HG03575 (cell line): ENCODE measurements around the gene MAPKAP1.

Experiments used
- ATAC-seq: cut with Tn5 transposase; IDR thresholded peaks from one replicate; pipeline ENCODE4 v1.9.1; 2021; ENCODE audit not compliant: unreplicated experiment, insufficient number of reproducible peaks, low FRiP score; ENCODE audit errors: extremely low read depth

MAPKAP1 gene

GRCh38 chr9:125484350-125485282, 222.4 kb downstream of the MAPKAP1 start:
- no peak for ATAC-seq

DNA sequence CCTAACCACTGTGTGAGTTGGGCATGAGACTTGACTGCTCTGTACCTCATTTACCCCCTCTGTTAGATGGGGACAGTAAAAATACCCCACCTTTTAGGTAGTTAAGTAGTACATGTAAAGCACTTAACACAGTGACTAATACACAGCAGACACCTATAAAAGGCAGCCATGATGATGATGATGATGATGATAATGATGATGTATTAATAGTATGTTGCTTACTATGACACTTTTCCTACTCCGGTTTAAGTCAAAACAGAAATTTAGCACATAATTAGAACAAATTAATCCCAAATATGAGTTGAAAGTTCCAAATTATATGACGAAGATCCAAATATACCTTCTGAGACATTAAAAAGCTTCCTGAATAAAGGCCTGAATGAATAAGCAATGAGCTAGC, 223.3 kb downstream of the MAPKAP1 start:
- ATAC-seq = no peak

GRCh38 chr9:125479846-125480615, 227.0 kb downstream of the MAPKAP1 start:
- ATAC-seq = no peak

GRCh38 chr9:125477089-125477544, 229.9 kb downstream of the MAPKAP1 start:
- no peak for ATAC-seq

DNA sequence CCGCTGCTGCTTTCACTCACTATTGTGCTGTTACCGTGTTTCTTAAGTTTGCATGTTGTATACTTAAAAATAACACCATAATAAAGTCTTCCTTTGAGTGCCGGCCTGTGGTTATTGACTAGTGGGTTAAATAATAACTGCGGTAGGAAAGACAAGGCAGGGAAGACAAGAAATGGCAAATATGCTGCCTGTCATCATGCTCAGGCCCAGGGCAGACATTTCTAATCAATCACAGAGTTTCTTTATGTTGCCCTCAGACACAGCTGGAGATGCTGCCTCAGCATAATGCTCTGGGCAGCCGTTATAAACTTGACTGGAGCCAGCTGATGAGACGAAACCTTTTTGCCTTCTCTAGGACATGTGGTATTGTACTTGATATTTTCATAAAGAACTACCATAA, 230.4 kb downstream of the MAPKAP1 start:
- ATAC-seq = no peak

GRCh38 chr9:125475385-125475784, 231.6 kb downstream of the MAPKAP1 start:
- ATAC-seq = no peak

GRCh38 chr9:125472926-125473701, 233.9 kb downstream of the MAPKAP1 start:
- ATAC-seq = no peak

DNA sequence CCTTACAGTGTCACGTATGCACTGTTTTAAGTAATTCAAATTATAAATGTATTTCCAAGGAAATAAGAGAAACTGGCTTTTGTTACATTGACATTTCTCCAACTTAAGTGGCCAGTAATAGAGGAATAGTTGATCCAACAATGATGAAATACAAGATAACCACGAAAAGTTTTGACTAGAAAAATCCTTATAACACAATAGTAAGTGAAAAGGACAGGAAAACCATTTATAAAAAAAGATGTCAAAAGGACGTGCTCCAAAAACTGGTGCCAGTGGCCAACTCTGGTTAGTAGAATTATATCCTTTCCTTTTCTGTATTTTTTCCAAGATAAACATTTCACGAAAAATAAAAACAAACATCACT, 234.5 kb downstream of the MAPKAP1 start:
- no peak for ATAC-seq

DNA sequence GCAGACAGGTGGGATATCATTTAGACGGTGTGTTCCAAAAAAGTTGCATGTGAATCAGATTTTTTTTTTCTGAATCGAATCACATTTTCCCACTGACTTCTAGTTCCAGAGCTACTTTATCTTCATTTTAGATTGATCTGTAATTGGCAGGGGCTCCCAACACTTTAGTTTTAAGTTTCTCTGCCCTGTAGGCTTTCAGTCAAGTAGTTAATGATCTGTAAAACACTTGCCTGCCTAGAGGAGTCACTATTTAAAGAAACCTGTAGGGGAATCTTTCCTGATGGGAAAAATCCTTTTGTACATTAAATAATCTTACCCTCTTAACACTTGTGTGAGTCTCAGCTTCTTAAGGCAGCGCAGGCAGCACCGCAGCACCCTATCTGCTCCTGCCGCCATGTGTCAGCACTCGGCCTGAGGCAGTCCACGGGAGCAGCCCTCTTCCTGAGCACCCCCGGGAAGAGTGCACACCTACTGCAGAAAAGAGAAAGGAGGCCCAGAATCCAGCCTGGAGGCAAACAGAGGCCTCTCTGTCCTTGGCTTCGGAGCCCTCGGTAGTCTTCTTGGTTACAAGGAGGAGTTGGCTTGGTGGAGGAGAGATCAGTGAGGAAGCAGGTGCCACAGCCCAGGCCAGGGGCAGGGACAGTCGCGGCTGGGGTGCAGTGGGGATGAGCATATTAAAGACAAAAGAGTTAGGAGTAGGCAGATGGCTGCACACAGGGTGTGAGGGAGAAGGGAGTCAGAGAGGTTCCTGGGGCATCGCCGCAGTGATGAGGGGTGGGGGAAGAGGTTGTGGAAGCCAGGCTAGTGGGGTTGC, 236.0 kb downstream of the MAPKAP1 start:
- ATAC-seq = no peak

DNA sequence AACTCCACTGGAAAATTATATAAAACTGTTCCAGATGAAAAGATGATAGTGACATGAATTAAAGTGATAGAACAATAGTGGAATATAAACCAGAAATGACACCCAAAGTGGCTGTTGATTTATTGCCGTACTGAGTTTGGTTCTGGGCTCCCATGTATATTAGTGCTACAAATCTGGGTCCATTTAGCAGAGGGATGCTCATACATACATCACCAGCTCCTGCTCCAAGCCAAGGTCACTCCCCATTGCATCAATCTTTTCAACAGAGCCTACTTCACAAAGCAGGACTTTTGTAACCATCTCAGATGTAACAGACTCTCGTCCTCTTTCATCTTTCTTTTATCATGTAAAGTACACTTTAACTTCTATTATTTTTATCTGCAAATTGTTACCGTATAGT, 236.8 kb downstream of the MAPKAP1 start:
- no peak for ATAC-seq

DNA sequence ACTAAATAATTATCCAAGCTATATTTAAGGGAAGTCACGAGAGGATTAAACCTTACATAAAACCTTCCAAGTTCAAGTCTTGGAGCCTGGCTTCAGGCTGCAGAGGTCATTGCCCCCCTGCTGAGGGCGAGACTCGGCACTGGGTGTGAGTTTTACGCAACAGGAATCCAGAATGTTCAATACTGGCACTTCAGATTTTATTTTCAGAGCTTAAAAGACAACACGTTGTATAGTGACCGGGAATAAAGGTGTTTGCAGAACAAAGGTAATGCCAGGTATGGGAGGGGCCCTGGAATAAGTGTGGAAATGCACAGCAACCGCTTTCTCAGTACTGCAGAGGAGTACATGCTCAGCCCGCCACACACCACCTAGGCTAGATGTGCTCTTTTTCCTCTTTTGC, 238.4 kb downstream of the MAPKAP1 start:
- no peak for ATAC-seq

GRCh38 chr9:125467116-125467740, 239.8 kb downstream of the MAPKAP1 start:
- no peak for ATAC-seq

DNA sequence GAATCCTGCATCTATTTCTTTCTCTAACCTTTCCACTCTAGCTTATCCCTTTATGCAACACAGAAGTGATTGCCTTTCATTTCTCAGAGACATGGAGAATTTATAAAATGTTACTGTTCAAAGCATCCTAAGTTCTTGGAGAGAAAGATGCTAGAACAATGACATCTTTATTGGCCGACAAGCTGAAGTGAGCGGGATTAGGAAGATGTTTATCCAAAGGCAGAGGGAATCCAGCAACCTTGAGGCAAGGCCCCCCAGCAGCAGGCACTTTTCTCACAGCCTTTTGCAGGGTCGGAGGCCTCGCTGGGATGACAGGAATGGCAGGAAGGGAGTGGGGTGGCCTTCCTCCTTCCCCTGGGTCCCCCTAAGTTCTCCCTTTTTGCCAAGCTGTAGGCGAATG, 240.6 kb downstream of the MAPKAP1 start:
- no peak for ATAC-seq

DNA sequence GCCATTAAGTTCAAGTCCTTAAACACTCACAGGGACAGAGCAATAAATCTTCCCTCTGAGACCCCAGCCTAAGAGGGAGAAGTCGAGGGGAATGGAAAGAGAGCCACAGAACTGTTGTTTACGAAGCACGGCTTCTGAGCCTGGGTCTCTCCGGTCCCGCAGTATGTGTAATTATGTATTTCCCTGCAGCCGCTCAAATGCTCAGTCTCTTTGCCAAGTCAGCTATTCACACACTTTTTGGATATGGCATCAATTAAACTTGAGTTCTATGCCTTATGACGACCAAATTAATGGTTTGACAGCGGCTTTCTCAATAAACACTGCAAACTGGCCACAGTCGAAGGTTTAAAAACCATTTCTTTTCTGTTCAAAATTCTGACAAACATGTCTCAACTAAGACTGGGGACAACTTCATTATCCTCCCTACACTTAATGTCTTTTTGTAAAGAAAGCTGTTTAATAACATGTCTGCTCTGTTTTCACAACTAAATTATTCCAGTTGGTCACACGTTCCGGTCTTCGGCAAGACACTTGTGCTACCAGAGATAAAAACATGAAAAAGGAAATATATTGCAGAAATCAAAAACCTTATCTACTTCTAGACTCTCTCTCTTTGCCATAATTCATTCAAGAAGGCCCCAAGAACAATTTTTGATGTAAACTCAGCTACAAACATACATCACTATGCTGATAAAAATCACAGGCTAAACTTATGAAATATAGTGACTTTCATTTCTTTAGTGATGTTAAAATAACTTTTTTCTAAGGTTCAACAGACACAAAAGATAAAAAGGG, 242.2 kb downstream of the MAPKAP1 start:
- no peak for ATAC-seq

DNA sequence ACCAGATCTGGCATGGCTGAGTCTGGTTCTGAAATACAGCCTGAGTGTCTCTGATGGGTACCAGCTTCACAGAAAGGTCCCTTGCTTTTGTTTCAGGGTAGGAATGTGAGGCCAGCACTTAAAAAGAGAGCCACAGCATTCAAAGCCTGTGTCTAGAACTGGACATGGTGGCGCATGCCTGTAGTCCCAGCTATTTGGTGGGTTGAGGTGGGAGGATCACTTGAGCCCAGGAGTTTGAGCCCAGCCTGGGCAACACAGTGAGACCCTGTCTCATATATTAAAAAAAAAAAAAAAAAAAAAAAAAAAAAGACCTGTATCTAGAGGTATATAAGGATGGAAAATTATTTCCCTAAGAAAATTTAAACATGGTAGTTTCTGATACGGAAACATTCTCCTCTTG, 243.1 kb downstream of the MAPKAP1 start:
- no peak for ATAC-seq

- no peak for ATAC-seq
Observed at GRCh38 chr9:125462861-125463291, 244.1 kb downstream of the MAPKAP1 start.

DNA sequence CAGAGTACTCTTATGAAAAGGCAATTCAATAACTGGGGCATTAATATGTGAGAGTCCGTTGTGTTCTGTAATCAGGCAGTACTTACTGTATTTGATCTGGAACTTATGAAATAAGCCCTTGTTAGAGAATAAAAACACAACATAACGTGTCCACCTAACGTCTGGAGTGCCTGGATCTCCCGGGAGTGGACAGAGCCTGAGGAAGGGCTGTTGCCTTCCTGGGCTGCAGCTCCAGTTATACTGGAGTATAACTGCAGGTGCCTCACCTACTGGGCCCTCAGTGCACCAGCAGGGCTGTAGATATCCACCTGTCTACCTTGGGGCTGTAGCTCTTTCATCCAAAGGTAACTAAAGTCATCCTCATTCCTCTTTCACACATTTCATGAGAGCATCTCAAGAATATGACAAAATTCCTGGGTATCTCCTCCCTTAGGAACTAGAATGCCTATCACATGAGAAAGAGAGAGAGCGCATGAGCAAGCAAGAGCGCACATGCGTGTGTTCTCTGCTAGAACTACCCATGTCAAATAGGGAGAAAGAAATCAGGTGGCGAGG, 245.3 kb downstream of the MAPKAP1 start:
- no peak for ATAC-seq
